LNCaP clone FGC (cell line): ENCODE data around the gene NIF3L1.

ENCODE experiments used
- DNase-seq: peaks from one replicate; pipeline ENCODE4 v3.0.0-alpha.2; 2011; ENCODE audit warnings: low read depth
- H3K4me3 ChIP-seq: 2 replicates; pipeline ENCODE4 v1.5.1; 2011; ENCODE audit warnings: mild to moderate bottlenecking, low read depth, low read length, control low read depth
- CTCF ChIP-seq: IDR thresholded peaks from 2 replicates; pipeline ENCODE4 v1.5.1; 2012; ENCODE audit warnings: mild to moderate bottlenecking; ENCODE audit not compliant: control insufficient read depth, insufficient read depth; ENCODE audit errors: extremely low read depth

Gene NIF3L1

GRCh38 chr2:200888704-200889625, at the start of gene NIF3L1, which contains the start of gene PPIL3:
NIF3L1 (plus strand) TSS chr2:200889371; CDS start chr2:200891944, 2,573 bp downstream.
PPIL3 (minus strand) TSS chr2:200889077; CDS start chr2:200887615, 1,462 bp downstream.
- TF ChIP-seq CTCF = no peak
- H3K4me3 ChIP-seq = peak within 1 kb of the TSS; percentile 74
- DNase-seq = peak; percentile 96

GRCh38 chr2:200839513-200839912, 49.7 kb upstream of the NIF3L1 start:
- DNase-seq = no peak
- TF ChIP-seq CTCF = no peak
- H3K4me3 ChIP-seq = no peak overlapping the region

- TF ChIP-seq CTCF = no peak
- no peak for DNase-seq
- H3K4me3 ChIP-seq = no peak overlapping the region
Observed at GRCh38 chr2:200843993-200844948, 44.9 kb upstream of the NIF3L1 start.

GRCh38 chr2:200845194-200845593, 44.0 kb upstream of the NIF3L1 start:
- TF ChIP-seq CTCF = no peak
- no peak overlapping the region for H3K4me3 ChIP-seq
- no peak for DNase-seq

- no peak overlapping the region for H3K4me3 ChIP-seq
- no peak for DNase-seq
- TF ChIP-seq CTCF = no peak
Observed at GRCh38 chr2:200845669-200846325, 43.4 kb upstream of the NIF3L1 start.

- TF ChIP-seq CTCF = no peak
- no peak overlapping the region for H3K4me3 ChIP-seq
- DNase-seq = no peak
Observed at GRCh38 chr2:200847269-200847668, 41.9 kb upstream of the NIF3L1 start.
